HG02943 (cell line): Measurements from ENCODE around the gene AZIN2.
"Not testable (repeated sequence)": the region's sequence is repeated elsewhere in the genome, so short reads cannot be mapped to it uniquely, and the experiment has no call there.

Experiments
- ATAC-seq: cut with Tn5 transposase; IDR thresholded peaks from one replicate; pipeline ENCODE4 v1.9.1; 2021; ENCODE audit warnings: mild to moderate bottlenecking, low read depth, moderate library complexity; ENCODE audit not compliant: unreplicated experiment

AZIN2 gene

DNA sequence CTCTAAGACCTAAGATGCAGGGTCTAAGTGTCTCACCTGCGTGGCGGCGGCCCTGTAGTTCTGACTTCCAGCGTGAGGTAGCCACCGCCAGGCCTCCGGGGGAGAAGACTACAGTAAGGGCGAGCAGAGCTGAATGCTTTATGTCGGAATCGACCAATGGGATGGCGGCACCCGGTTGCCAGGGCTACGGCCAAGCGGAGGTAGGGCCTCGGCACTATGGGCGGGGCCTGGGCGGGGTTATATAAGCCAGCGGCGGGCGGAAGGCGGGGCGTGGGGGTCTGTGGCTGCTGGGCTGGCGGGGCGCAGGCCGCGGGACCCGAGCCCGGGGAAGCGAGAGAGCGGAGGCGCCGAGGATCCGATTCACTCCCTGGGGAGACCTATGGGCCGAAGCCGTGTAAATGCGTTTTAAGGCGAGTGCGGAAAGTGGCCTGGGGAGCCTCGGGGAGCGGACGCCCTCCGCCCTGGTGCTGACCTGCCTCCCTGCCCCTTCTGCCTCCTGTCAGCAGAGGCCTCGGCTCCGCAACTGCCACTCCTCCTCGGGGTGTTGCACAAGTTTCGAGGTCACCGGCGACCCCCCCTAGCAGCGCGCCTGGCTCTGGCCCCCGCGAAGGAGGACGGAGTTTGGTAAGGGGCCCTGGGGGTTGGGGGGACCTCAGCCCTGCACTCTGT lies at the start of gene AZIN2:
AZIN2 (plus strand) TSS at position 269 of the 669 bp plus-strand sequence. CDS start 1,097 bp downstream, outside the sequence.
- ATAC-seq = peak; percentile 89

DNA sequence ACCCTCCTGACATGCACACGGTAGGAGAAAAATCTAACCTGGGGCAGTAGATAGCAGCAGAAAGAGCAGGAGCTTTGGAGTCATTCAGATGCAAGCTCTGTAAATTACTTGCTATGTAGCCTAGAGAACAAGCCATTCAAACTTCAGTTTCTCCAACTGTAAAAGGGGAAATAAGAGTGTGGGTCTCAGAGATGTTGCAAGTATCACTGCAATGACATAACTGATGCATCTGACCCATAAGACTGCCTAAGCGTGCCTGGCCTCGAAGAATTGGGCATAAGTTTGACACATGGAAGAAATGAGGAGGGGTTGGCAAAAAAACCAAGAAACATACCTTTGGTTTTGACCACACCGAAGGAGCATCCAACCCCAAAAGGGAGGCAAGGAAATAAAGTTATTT lies 49.4 kb upstream of the AZIN2 start:
- ATAC-seq = no peak

DNA sequence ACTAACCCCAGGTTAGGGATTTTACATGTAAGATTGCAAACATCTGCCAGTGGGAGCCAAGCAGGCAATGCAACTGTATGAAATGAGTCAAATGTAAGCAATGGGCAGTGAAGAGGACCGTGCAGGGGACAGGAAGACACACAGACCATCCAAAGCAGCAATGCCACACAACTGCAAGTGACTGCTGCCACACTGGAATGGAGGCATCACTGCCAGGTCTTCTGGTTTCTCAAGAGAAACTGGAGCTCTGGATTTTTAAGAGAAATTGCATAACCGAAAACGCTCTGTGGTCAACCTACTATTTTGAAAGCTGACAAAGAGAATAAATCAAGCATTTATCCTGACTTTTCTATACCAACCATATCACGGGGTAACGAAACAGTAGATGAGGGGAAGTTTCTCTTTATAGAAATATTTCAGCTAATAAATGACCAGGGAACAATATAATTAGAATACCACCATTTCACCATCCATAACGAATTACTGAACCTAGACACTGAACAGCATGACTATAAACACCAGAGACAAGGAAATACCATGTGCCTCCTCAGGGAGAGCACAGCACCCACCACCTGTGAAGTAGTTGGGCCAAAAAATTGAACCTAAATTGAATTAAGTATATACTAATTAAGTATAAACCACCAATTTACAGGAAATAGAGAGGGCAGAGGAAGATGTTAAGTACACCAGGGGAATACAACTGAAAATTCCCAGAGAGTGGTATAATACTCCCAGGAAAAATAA lies 48.7 kb upstream of the AZIN2 start:
- ATAC-seq = no peak

DNA sequence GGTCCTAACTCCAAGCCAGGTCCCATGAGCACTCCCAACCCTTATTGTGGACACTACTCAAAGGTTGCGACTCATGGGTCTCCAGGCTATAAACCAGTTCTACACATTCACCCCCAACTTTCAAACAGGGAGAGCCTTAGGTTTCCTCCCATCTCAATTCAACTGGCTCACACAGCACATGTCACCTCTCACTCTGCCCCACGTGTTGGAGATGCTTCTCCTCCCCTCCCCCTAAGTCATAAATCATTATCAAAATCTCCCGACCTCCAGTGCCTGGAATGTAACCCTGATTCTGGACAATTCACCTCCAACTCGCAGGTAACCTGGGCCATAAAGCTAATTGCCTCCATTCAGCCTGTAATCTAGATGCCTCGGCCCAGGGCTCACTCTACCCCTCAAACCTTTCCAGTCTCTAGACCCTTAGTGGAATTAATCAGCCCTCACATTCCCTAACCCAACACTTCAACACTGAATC lies 44.9 kb upstream of the AZIN2 start:
- no peak for ATAC-seq

DNA sequence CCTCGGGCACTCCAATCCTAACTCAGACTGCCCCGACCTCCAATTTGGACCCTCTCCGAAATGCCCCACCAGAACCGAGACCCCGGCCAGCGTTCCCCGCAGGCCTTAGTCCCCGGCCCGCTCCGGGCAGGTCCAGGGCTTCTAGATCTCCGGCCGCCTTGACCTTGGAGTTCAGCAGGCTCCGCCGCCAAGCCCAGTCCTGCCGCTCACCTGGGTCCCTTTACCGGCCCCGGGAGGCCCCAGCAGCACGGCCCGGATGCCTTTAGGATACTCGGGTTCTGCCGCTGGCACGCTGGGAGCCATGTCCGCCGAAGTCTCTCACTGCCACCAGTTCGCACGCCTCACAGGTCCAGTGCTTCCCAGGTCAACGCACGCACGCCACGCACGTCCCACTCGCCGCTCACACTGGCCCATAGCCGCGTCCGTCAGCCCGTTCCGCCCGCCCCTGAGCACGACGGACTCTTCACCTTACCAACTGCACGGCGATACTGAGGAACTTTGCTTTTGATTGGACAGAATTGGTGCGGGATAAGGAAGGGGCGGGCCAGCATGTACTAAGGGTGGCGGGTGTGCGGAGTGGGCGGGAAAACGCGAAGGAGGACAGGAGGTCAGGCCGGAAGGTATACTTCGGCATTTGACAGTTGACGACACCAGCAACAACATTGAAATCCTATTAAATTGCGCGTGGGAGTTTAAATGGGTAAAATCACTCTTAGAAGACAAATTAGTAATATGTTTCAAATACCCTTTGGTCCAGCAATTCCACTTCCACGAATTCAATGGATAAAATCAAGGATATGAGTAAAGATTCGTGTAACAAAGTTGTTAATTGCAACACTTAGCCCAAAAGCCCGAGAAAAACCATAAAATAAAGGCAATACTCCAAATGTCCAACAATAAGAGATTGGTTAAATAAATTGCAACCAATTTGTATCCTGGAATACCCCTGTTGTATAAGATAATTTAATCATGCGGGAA lies 44.1 kb upstream of the AZIN2 start, which contains the start of gene AK2:
AK2 (minus strand) TSS at position 358 of the 978 bp plus-strand sequence; CDS start at position 303, 55 bp downstream.
- ATAC-seq = peak; percentile 97

DNA sequence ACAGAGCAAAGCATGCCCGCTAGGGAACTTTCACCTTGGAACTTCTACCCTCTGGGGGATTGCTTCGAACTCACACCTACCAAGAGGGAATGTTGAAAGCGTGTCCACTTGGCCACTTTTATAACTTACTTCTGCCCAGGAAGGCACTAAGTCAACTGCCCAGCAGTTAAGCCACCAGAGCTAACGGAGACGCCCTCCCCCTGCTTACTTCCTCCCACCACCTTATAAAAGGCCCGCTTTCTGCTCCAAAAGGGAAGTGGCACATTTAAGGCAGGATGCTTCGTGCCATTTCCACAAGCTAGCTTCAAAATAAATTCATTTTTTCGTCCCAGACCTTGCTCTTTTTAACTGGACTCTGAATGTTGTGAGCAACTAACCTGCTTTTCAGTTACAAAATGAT lies 41.1 kb upstream of the AZIN2 start:
- no peak for ATAC-seq

DNA sequence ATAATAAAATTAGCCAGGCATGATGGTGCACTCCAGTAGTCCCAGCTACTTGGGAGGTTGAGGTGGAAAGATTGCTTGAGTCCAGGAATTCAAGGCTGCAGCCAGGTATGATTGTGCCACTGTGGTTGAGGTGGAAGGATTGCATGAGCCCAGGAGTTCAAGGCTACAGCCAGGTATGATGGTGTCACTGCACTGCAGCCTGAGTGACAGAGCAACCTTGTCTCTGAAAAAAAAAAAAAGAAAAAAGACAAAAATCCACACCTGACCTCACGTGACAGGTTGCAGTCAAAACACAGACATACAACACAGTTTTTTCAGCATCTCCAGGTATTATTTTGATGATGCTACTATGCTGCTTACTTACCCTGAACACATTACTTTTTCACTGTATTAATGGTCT lies 39.9 kb upstream of the AZIN2 start:
- no peak for ATAC-seq

DNA sequence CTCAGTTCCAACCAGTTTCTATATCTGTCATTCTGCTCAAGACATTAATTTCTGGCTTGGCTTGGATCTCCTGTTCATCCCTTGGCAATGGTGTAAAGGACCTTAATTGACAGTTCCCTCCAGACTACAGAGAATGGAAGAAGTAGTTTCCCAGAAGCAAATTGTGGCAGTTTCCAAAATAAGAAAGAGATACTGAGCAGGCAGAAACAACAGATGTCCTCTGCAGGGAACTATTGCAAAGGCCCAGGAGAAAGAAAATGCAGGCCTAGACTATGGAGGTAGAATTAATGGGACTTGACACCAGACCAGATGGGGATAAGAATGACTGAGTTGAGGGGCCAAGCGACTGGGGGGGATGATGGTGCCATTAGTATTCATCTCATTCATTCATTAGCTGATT lies 38.1 kb upstream of the AZIN2 start:
- no peak for ATAC-seq

DNA sequence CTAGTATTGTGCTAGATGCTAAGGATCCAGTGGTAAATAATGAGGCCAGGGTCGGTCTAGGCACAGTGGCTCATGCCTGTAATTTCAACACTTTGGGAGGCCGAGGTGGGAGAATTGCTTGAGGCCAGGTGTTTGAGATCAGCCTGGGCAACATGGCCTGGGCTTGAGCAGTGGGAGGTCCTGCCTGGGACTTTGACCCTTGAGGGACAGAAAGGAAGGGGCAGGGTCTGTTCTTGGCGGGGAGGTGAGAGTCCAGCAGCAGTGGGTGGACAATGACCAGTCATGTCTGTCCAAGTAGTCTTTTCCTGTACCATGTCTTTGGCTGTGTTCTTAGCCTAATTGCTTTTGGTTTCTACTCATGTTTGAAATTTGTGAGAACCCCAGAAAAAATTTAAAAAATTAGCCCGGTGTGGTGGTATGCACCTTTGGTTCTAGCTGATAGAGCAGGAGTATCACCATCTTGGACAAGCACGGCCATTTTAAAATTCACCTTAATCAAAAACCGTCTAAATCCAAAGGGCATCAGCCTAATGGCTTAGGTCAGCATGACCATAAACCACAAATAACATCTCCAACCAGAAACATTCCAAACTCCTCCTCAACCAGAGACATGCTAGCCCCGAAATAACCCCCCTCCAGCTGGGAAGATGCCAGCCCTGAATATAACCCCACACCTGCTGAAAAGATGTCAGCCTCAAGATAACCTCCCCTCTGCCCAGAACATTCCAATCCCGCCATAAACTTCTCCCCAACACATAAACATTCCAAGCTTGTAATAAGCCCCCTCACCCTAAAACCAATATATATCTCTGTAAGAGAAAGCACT lies 37.5 kb upstream of the AZIN2 start:
- ATAC-seq = no peak

DNA sequence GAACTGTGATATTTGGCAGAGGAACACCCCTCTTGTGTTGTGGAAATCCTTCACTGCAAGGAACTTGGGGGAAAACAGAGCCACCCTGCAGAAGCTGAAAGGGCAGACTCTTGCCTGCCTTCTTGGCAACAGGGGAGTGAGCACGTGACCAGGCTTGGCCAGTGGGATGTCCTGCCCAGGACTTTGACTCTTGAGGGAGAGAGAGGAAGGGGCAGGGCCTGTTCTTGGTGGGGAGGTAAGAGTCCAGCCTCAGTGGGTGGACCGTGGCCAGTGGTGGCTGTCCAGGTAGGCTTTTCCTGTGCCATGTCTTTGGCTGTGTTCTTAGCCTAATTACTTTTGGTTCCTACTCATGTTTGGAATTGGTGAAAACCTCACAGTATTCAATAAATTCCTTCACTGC lies 35.7 kb upstream of the AZIN2 start:
- no peak for ATAC-seq

DNA sequence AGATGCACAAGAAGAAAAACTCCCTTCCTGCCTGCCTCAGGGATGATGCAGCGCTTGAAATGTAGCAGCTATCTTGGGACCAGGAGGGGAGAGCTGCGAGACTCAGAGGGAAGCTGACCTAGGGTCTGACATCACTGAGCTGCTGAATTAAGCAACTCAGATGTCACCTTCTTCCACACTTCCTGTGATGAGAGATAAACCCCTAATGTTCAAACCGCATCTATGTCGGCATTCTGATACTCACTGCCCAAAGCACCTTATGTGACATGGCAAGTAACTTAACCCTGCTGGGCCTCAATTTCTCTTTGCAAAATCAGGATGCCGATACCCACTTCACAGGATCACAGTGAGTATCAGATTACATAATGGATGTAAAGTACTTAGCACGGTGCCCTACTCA lies 35.1 kb upstream of the AZIN2 start:
- no peak for ATAC-seq

DNA sequence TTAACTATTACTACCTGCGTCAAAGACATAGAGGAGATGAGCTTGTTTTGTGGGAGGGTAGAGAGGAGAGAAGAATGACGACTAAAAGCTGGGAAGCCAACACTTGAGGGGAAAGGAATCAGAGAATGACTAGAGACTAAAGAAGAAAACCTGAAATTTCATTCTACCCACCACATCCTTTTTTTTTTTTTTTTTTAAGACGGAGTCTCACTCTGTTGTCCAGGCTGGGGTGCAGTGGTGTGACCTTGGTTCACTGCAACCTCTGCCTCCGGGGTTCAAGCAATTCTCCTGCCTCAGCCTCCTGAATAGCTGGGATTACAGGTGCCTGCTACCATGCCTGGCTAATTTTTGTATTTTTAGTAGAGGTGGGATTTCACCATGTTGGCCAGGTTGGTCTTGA lies 34.7 kb upstream of the AZIN2 start:
- ATAC-seq = not testable (repeated sequence)

DNA sequence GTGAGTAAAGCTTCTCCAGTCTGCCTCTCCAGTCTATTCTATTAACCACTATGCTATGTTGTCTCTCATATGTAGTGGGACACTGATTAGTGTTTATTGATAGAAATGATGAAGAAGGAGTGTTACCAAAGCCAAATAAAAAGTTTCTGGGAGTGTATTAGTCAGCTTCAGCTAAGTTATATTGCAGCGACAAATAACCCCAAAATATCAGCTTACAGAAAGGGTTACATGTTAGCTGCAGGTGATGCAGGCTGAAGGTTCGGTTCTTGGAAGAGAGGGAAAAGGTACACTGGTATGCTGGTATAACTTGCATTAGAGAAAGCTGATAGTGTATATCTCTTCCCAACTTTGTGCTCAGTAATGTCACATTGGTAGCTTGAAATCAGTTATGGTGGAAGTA lies 33.7 kb upstream of the AZIN2 start:
- ATAC-seq = no peak

DNA sequence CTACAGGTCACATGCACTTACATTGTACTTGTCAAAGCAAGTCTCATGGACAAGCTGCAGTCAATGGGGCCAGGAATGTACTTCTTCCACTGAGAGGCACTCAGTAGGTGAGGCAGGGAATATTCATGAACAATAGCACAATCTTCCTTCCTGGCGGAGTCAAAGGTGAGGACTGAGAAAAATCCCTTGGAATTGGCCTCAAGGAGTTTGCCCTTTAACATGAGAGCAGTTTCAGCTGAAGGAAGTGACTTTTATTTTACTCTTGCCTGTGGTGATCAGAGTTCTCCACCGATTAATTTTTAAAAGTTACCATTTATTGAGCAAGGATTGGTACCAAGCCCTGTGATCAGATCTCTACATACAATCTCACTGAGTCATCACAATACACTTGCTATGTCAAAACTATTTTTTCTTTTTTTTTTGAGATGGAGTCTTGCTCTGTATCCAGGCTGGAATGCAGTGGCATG lies 33.1 kb upstream of the AZIN2 start:
- ATAC-seq = no peak

DNA sequence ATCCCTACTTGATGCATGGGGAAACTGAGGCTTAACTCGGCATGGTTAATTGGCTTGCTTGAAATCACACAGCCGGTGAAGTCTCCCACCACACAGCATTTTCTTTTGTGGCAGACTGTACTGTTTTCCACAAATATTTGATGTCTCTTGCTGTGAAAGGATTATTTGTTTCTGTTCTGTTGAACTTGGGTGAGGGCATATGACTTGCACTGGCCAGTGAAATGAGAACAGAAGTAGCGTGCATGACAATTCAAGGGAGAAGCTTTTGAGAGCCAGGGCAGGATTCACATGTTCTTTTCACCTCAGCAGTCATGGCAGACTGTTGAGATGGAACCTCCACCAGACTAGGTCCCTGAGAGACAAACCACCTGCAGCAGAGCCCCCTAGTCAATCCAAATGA lies 32.5 kb upstream of the AZIN2 start:
- no peak for ATAC-seq

DNA sequence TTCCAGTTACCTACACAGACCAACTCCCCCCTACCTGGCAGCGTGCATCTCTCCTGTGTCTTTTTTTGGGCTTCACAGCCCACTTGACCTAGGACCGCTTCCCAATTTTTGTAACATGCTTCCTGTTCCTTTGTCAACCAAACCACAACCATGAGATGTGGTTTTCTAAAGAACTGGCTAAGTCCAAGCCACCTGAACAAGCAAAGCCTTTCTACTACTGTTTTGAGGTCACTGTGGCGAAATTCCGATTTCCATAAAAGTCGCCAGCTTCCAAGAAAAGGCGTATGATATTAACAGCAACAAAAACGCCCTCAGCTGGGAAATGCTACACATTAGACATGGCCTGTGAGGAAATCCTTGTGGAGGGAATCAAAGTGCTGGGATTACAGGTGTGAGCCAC lies 31.6 kb upstream of the AZIN2 start:
- no peak for ATAC-seq

DNA sequence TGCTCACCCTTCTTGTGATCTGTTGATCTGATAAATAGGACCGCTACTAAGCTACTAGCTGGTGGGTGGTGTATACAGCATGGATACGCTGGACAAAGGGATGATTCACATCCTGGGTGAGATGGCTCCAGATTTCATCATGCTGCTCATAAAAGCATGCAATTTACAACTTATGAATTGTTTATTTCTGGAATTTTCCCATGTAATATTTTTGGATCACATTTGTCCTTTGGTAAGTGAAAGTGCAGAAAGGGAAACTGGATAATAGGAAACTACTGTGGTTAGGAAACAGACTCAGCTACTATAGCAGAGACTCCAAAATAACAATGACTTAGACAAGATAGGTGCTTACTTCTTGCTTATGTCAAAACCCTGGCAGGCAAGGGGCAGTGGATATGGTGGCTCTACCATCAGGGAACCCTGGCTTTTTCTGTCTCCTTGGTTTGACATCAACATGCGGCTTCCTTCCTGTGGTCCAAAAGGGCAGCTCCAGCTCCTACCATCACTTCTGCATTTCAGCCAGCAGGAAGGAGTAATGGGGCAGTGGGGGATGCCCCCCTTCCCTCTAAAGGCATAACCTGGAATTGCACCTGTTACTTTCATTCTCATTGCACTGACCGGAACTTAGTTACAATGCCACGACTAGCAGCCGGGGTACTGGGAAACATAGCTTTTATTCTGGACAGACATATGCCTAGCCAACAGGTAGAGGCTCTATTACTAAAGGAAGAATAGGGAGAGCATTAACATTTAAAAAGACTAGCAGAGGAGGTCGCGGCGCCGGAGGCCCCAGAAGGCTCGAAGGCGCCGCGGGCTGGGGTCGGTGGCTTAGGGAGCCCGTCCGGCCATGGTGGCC lies 30.5 kb upstream of the AZIN2 start:
- no peak for ATAC-seq

DNA sequence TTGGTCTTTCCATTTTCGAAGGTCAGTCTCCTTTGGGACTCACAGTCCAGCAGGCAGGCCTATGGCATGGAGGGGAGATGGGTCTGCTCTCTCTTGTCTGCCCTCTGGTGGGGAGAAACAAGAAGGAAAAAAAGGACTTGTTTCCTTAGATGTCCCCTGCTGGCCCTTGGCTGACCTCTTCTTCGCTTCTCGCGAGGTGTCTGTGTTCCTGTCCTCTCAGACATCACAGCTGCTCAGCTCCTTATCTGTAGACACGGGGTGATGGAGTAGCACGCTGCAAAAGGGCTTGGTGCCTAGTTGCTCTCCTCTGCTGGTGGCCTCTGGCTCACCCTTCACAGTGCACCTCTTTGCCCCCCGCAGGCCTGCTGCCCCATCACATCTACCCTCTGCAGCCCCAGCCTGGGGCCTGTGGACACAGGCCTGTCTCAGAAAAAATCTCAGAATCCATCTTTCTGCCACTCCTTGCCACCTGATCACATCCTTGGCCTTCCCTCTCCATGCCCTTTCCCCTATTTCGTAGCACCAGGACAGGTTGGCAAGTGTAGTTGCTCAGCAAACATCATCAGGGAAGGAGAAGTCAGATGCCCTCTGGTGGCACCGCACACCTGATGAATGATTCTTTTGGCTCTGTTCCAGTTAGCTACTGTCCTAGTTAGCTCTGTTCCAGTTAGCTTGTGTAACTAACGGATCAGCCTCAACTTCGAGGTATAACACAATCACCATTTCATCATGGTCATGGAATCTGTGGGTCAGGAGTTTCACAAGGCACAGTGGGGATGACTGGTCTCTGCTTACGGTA lies 25.5 kb upstream of the AZIN2 start:
- ATAC-seq = no peak
